ENCODE measurements around the gene TGFBR3L.

GRCh38 chr19:7912697-7913564, 1.7 kb upstream of the TGFBR3L start:
- TF ChIP-seq CTCF (IDR thresholded peaks at IDR 0.05), result no peak
- TF ChIP-seq POLR2A (IDR thresholded peaks at IDR 0.05), result no peak
- TF ChIP-seq EP300 (IDR thresholded peaks at IDR 0.05), result no peak

Data from tibial nerve (tissue), 4 donors.